GM20431 (cell line): ENCODE measurements around the gene TAGLN3.

Source experiments
- in situ Hi-C: fragments of 300-500 bp; cut with MseI, MboI; formaldehyde crosslinking; loops from one replicate; pipeline ENCODE4 v1.15.0; 2020; ENCODE audit warnings: low sequenced_read_pairs; ENCODE audit not compliant: unreplicated experiment

The TAGLN3 gene

GRCh38 chr3:111998636-111999483, at the start of gene TAGLN3:
Gene TAGLN3 (plus strand): TSS chr3:111998922. CDS start chr3:111999423, 501 bp downstream.
- in situ Hi-C loops: no loop called here

- in situ Hi-C loops: no loop called here
Measured at GRCh38 chr3:111949712-111950111, 49.0 kb upstream of the TAGLN3 start.

- in situ Hi-C loops: no loop called here
Measured at GRCh38 chr3:111951032-111951431, 47.7 kb upstream of the TAGLN3 start.

GRCh38 chr3:111952086-111952485, 46.6 kb upstream of the TAGLN3 start:
- in situ Hi-C loops: no loop called here

- in situ Hi-C loops: no loop called here
Measured at GRCh38 chr3:111952866-111953450, 45.8 kb upstream of the TAGLN3 start.

GRCh38 chr3:111954228-111954990, 44.3 kb upstream of the TAGLN3 start:
- in situ Hi-C loops: no loop called here

GRCh38 chr3:111955876-111956275, 42.8 kb upstream of the TAGLN3 start:
- in situ Hi-C loops: no loop called here

- in situ Hi-C loops: no loop called here
Measured at GRCh38 chr3:111956449-111956848, 42.3 kb upstream of the TAGLN3 start.

- in situ Hi-C loops: no loop called here
Measured at GRCh38 chr3:111956995-111957734, 41.6 kb upstream of the TAGLN3 start.

- in situ Hi-C loops: loop anchor here (10.0 kb wide), 1 partner anchor 237 kb away; no protein-coding TSS in a partner anchor
Measured at GRCh38 chr3:111961461-111962164, 37.1 kb upstream of the TAGLN3 start.

- in situ Hi-C loops: loop anchor here (10.0 kb wide), 1 partner anchor 239 kb away; no protein-coding TSS in a partner anchor
Measured at GRCh38 chr3:111963424-111963823, 35.3 kb upstream of the TAGLN3 start.

GRCh38 chr3:111965484-111965883, 33.2 kb upstream of the TAGLN3 start:
- in situ Hi-C loops: loop anchor here (10.0 kb wide), 1 partner anchor 241 kb away; no protein-coding TSS in a partner anchor

- in situ Hi-C loops: loop anchor here (10.0 kb wide), 1 partner anchor 242 kb away; no protein-coding TSS in a partner anchor
Measured at GRCh38 chr3:111967068-111967467, 31.7 kb upstream of the TAGLN3 start.

- in situ Hi-C loops: loop anchor here (10.0 kb wide), 1 partner anchor 243 kb away; no protein-coding TSS in a partner anchor
Measured at GRCh38 chr3:111967651-111968274, 31.0 kb upstream of the TAGLN3 start.

- in situ Hi-C loops: loop anchor here (10.0 kb wide), 1 partner anchor 244 kb away; no protein-coding TSS in a partner anchor
Measured at GRCh38 chr3:111968319-111969054, 30.2 kb upstream of the TAGLN3 start.

- in situ Hi-C loops: no loop called here
Measured at GRCh38 chr3:111970376-111970775, 28.3 kb upstream of the TAGLN3 start.

- in situ Hi-C loops: no loop called here
Measured at GRCh38 chr3:111971533-111972130, 27.1 kb upstream of the TAGLN3 start.

GRCh38 chr3:111972891-111973290, 25.8 kb upstream of the TAGLN3 start:
- in situ Hi-C loops: no loop called here
